H1 (cell line): ENCODE data around the gene SAA2. TPM values are rescaled to one million over a fixed set of nuclear protein-coding genes. Genes with fewer than 3 reads are reported as not detected.

Source experiments
- ASH2L ChIP-seq: fragments of 200-600, 300-600 bp; sonication (generic); IDR thresholded peaks from one replicate; pipeline ENCODE4 v1.7.1; 2017; ENCODE audit warnings: low read length
- ATF2 ChIP-seq: IDR thresholded peaks from 2 replicates; pipeline ENCODE4 v1.6.1; 2012; ENCODE audit warnings: low read length, inconsistent platforms
- BRCA1 ChIP-seq: IDR thresholded peaks from 2 replicates; pipeline ENCODE4 v1.6.1; 2012; ENCODE audit warnings: low read depth, low read length, improper control_type of control experiment
- CHD2 ChIP-seq: IDR thresholded peaks from 2 replicates; pipeline ENCODE4 v1.6.1; 2012; ENCODE audit warnings: low read length, improper control_type of control experiment
- EGR1 ChIP-seq: IDR thresholded peaks from 2 replicates; pipeline ENCODE4 v1.6.1; 2011; ENCODE audit warnings: low read depth, low read length, borderline replicate concordance
- NANOG ChIP-seq: IDR thresholded peaks from 2 replicates; pipeline ENCODE4 v1.6.1; 2011; ENCODE audit warnings: low read length, low read depth, mild to moderate bottlenecking, inconsistent platforms; ENCODE audit not compliant: insufficient read depth, poor library complexity, severe bottlenecking
- polyA plus RNA-seq, 7 experiments: library from polyadenylated mRNA; depleted of rRNA in 3 of 7; stranded (reverse) in 5 of 7; unstranded in 2 of 7; fragments of >200 nt in 5 of 7; fragments of 200-250 nt in 2 of 7; gene quantifications; 1 replicate in 5 of 7; 2 replicates in 1 of 7; 4 replicates in 1 of 7; pipeline versions ENCODE4 v1.2.1 to v1.2.3, GENCODE V29; 2011 to 2013; ENCODE audit warnings: missing spikeins in 2 of 7, mixed read lengths in 2 of 7
- total RNA-seq: library from RNA; stranded (reverse); fragmentation: NEBNext Ultra II Directional; extraction: Animal tissue kit (Norgen Biotek cat#: 25700); gene quantifications from 2 replicates; pipeline ENCODE4 v1.2.1, GENCODE V29; 2021

Gene SAA2
- total and polyA plus RNA-seq, 2 of the 8 experiments (the other 6 are each of a cell fraction or from before 2014, with no cell fraction given) = not detected

GRCh38 chr11:18204771-18205170 is 43.7 kb downstream of the SAA2 start (continued):
- TF ChIP-seq ATF2 (no peak), ASH2L (no peak), BRCA1 (no peak), CHD2 (no peak), EGR1 (no peak), NANOG (no peak)
